ENCODE results near the gene SMIM36.

SMIM36 gene

DNA sequence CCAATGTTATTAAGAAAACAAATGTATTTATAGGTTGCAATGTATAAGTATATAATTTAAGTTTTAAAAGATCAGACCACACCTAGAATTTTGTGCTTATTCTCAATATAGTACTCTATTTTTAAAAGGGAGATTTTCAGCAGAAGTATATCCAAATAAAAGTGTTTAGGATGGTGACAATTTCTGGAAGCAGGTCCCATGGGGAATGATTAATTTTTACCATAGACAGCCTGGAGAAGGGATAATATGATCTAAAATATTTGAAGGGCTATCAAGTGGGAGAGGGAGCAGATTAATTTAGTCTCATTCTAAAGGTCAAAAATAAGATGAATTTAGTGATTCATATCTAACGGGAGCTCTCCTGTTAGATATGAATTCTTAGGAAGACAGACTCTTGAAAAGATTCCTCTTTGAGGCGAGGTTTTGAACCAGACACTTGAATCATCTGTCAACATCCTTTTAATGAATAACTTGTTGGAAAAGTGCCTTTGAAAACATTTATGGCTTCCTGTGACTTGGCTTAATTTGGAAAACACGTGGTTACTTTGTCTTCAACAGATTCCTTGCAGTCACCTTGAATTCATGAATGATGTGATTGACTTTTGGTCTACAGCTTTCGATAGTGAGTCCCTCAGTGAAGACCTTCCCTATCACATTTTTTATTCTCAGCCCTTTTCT is 29.3 kb upstream of the SMIM36 start:
- TF ChIP-seq, protein P1, sequence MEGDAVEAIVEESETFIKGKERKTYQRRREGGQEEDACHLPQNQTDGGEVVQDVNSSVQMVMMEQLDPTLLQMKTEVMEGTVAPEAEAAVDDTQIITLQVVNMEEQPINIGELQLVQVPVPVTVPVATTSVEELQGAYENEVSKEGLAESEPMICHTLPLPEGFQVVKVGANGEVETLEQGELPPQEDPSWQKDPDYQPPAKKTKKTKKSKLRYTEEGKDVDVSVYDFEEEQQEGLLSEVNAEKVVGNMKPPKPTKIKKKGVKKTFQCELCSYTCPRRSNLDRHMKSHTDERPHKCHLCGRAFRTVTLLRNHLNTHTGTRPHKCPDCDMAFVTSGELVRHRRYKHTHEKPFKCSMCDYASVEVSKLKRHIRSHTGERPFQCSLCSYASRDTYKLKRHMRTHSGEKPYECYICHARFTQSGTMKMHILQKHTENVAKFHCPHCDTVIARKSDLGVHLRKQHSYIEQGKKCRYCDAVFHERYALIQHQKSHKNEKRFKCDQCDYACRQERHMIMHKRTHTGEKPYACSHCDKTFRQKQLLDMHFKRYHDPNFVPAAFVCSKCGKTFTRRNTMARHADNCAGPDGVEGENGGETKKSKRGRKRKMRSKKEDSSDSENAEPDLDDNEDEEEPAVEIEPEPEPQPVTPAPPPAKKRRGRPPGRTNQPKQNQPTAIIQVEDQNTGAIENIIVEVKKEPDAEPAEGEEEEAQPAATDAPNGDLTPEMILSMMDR (IDR thresholded peaks at IDR 0.05; ENCODE audit: low read depth, low read length): no peak
- no peak overlapping the region for H3K4me3 ChIP-seq (ENCODE audit: low read depth, low read length)

DNA sequence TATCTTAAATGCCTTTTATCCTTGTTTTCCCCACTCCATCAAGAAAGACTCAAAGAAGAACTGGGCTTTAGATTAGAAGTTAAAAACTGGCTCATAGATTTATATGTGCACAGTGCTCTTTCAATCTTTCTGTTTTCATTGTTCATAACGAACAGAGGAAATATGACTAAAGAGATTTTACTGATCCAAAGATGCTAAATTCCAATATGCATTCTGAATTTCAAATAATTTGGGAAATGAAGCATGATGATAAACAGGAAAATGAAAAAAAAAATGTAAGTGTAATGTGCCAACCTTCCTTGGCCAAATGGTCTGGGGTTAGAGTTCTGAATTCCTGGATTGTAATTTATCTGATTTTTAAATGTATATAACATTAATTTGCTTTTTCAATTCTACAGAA is 25.0 kb upstream of the SMIM36 start:
- TF ChIP-seq, protein P1 (IDR thresholded peaks at IDR 0.05; ENCODE audit: low read depth, low read length): no peak
- H3K4me3 ChIP-seq (ENCODE audit: low read depth, low read length): no peak overlapping the region

DNA sequence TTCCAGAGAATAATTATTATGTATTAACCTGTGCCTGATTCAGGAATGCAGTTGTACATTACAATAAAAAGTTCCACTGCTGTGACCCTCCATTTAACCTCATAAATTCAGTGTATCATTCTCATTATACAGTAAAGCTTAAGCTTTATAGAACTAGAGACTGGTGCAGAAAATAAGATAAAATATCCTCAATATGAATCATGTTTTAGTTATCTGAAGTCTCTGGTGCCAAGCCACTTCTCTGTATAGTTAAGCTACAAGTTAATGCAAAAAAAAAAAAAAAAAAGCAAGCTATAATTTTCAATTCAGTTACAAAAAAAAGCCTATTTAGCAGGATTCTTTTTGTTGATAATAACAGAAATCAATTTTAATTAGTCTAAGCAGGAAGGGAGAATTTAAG is 22.4 kb upstream of the SMIM36 start:
- no peak overlapping the region for H3K4me3 ChIP-seq (ENCODE audit: low read depth, low read length)
- TF ChIP-seq, protein P1 (IDR thresholded peaks at IDR 0.05; ENCODE audit: low read depth, low read length): no peak

DNA sequence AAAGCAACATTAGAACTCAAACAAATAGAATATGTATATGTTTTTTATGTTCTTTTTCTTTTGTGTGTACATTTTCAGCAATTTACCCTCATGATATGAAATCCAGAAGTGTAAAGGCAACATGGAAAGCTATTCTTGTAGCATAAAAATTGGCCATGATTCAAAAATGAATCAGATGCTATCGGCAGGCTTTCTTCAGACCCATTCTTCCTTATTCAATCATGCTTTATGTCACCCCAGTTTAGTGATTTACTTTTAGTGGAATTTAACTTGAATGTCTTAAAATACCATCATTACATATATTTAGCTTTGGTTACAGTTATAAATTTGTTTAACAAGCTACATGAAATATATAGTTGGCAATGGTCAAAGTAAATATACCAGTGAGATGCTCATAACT is 21.4 kb upstream of the SMIM36 start:
- TF ChIP-seq, protein P1 (IDR thresholded peaks at IDR 0.05; ENCODE audit: low read depth, low read length): no peak
- H3K4me3 ChIP-seq (ENCODE audit: low read depth, low read length): no peak overlapping the region

DNA sequence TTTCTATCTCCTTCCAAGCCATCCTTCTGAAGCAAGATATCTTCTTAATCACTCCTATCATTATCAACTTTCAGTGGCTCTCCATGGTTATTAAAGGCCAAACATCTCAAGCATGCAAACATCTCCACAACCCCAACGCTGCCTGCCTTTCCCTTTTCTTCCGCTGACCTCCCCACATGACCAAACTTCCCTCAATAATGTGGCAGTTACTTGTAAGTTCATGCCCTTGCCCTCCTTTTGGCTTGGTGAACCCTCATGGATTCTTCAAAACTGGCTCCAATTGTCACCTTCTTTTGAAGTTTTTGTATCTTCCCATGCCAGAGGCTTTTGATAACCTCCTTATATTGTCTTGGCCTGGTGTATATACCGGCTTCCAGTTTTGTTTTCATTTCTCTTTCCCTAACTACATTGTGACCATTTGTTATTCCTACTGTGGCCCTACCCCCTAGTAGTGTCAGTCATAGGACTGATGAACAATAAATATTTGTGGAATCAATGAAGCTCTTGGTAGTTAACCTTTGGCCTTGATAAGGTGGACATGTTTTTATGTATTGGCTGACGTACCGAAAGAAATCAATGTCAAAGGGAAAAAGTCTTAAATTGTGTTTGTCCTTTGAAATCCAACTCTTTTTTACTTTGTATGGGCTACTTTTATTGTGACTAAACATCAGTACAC is 19.9 kb upstream of the SMIM36 start:
- TF ChIP-seq, protein P1 (IDR thresholded peaks at IDR 0.05; ENCODE audit: low read depth, low read length): no peak
- H3K4me3 ChIP-seq (ENCODE audit: low read depth, low read length): no peak overlapping the region

DNA sequence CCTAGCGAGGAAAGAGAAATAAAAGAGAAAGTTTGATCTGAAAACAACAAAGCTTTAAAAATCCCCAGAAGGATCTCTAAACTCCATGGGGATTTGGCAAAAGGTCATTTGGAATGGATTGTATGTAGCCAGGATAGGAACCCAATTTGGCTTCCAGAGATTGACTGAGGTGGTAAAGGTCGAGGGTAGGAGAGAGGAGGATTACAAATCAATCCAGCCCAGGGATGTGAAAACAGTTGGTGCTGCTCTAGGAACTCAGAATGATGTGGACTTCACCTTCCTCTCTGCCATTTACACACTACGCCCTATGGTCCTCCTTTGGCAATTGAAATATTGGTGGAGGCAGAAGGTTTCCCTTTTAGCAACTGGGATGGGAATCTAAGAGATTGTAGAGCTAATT is 18.8 kb upstream of the SMIM36 start:
- TF ChIP-seq, protein P1 (IDR thresholded peaks at IDR 0.05; ENCODE audit: low read depth, low read length): no peak

DNA sequence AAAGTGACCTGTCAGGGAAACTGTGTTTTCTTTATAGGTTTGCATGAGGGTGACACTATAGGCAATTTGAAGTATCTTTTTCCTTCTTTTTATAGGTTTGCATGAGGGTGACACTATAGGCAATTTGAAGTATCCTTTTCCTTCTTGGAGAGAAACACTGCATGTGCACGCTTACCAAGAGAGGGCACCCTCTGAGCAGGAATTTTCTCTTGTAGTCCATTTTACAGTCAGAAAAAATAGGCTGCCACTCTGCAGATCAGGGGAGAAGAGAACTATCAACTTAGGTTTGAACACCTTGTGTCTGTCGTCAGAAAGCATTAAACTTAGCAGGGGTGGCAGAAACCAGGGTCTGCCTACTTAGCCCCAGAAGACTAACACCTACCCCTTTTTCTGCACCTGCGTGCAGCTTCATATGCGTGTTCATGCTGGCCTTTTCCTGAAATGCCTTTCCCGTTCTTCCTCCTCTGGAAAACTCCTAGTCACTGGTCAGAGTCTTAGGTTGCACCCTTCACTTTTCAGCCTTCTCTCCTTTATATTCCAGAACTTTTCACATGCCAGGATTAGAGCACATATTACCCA is 16.4 kb upstream of the SMIM36 start:
- H3K4me3 ChIP-seq (ENCODE audit: low read depth, low read length): no peak overlapping the region
- TF ChIP-seq, protein P1 (IDR thresholded peaks at IDR 0.05; ENCODE audit: low read depth, low read length): peak; percentile 54

More for the DNA sequence above, 18.8 kb upstream of the SMIM36 start:
- H3K4me3 ChIP-seq (ENCODE audit: low read depth, low read length): no peak overlapping the region
